ENCODE results near the gene AOC3. TPM values are rescaled to one million over a fixed set of nuclear protein-coding genes. Genes with fewer than 3 reads are reported as not detected.
"Not testable (repeated sequence)": the region's sequence is repeated elsewhere in the genome, so short reads cannot be mapped to it uniquely, and the experiment has no call there.

Gene AOC3
- total RNA-seq, 1 experiment from 2014 or later: 2.8 TPM

- H4K91ac ChIP-seq (ENCODE audit: insufficient read length, low read depth, low read length); H4K8ac ChIP-seq (replicated peaks; ENCODE audit: insufficient read length, low read depth, low read length); H3K79me2 ChIP-seq (ENCODE audit: insufficient read depth, low read length); H4K5ac ChIP-seq (ENCODE audit: insufficient read length, low read depth, low read length); H3K9ac ChIP-seq (ENCODE audit: extremely low read depth, insufficient read length, low read length); H3K9me3 ChIP-seq (ENCODE audit: control insufficient read depth, low read depth, low read length); H2AFZ ChIP-seq (ENCODE audit: low read length); H3T11ph ChIP-seq (ENCODE audit: low read length); H3K4me2 ChIP-seq (ENCODE audit: insufficient read depth, insufficient read length, low read length); H3K36me3 Mint-ChIP-seq (ENCODE audit: insufficient read depth in 1 of 3, low read depth in 3 of 3); H4K20me1 ChIP-seq (ENCODE audit: control insufficient read depth, insufficient read depth, insufficient read length); H3K27ac Mint-ChIP-seq; H3K23ac ChIP-seq (ENCODE audit: insufficient read length, low read depth, low read length); H3K27me3 Mint-ChIP-seq (ENCODE audit: low read depth); H3K27me3 ChIP-seq (ENCODE audit: insufficient read depth, low read length); H3K4me1 Mint-ChIP-seq; H3K27ac ChIP-seq (ENCODE audit: insufficient read length, low read depth, low read length); H2BK12ac ChIP-seq (ENCODE audit: insufficient read length, low read depth, low read length); H3K23me2 ChIP-seq (ENCODE audit: insufficient read length, low read depth, low read length, poor library complexity, severe bottlenecking); H3K79me1 ChIP-seq (ENCODE audit: insufficient read depth, low read depth, low read length, poor library complexity, severe bottlenecking); H3K18ac ChIP-seq (ENCODE audit: insufficient read length, low read depth, low read length); H2BK5ac ChIP-seq (ENCODE audit: insufficient read length, low read length); H2AK5ac ChIP-seq (ENCODE audit: insufficient read length, low read length); DNase-seq; H3K9me3 Mint-ChIP-seq; H3K56ac ChIP-seq (ENCODE audit: insufficient read length, low read depth, low read length); H3K4me3 Mint-ChIP-seq; H2BK120ac ChIP-seq (ENCODE audit: low read depth, low read length, poor library complexity, severe bottlenecking); H3K4ac ChIP-seq (ENCODE audit: low read depth, low read length); H3K14ac ChIP-seq (ENCODE audit: insufficient read depth, low read length); H2BK20ac ChIP-seq (ENCODE audit: low read depth, low read length, poor library complexity, severe bottlenecking); H3K4me1 ChIP-seq (ENCODE audit: insufficient read depth, low read length); H2BK15ac ChIP-seq (ENCODE audit: low read depth, low read length): not testable (repeated sequence)
- whole genome bisulfite sequencing (ENCODE audit: extremely low coverage, insufficient read length, low lambda C conversion rate): no CpG with 5 or more reads among the region's 8 CpGs
These were observed 5.5 kb downstream of the AOC3 start for GRCh38 chr17:42856516-42856915.

Data from H9 (cell line).